ENCODE results near the gene LILRB5. TPM values are rescaled to one million over a fixed set of nuclear protein-coding genes. Genes with fewer than 3 reads are reported as not detected.

Gene LILRB5
- total and polyA plus RNA-seq, 2 of the 8 experiments (the other 6 are each of a cell fraction or from before 2014, with no cell fraction given), result 0.05 TPM; not detected in 1

- Histone ChIP-seq H4K91ac (replicated peaks; ENCODE audit: insufficient read length, low read length) (no peak overlapping the region), H2BK5ac (ENCODE audit: low read depth, low read length) (no peak overlapping the region), H2BK120ac (replicated peaks; ENCODE audit: low read depth, low read length) (no peak overlapping the region), H2BK15ac (ENCODE audit: low read length) (no peak overlapping the region), H3K79me1 (ENCODE audit: low read depth, low read length) (no peaks in the 10 kb centered on the region), H3K4me2 (ENCODE audit: insufficient read depth in 1 of 2, low read depth in 2 of 2, low read length in 2 of 2) (no peak overlapping the region), H3K23me2 (ENCODE audit: low read depth, low read length) (no peaks in the 10 kb centered on the region; the same call in 1 of the 2 replicates), H3K4me1 (replicated peaks in 1 of 4; ENCODE audit: control insufficient read depth in 3 of 4, insufficient read depth in 4 of 4, low read length in 3 of 4) (no peaks in the 10 kb centered on the region), H3K9me3 (ENCODE audit: insufficient read depth in 2 of 2, low read depth in 1 of 2, low read length in 1 of 2) (no peaks in the 10 kb centered on the region), H4K8ac (ENCODE audit: extremely low read depth, insufficient read depth, low read length) (no peak overlapping the region), H3K4me3 (ENCODE audit: extremely low read depth in 1 of 4, insufficient read depth in 2 of 4, low read depth in 3 of 4, low read length in 4 of 4) (no peak overlapping the region), H3K23ac (ENCODE audit: insufficient read length) (no peak overlapping the region), H3K56ac (replicated peaks; ENCODE audit: insufficient read length, low read depth, low read length) (no peak overlapping the region), H2BK20ac (ENCODE audit: low read length) (no peak overlapping the region), H3K4ac (replicated peaks; ENCODE audit: insufficient read length, low read depth, low read length) (no peak overlapping the region), H3K18ac (ENCODE audit: extremely low read depth, low read length) (no peak overlapping the region), H3K9ac (replicated peaks in 1 of 4; ENCODE audit: extremely low read depth in 1 of 4, low read depth in 3 of 4, low read length in 3 of 4) (no peak overlapping the region), H2AK5ac (ENCODE audit: low read depth, low read length) (no peak overlapping the region), H4K5ac (ENCODE audit: insufficient read length, low read depth, low read length) (no peak overlapping the region), H2BK12ac (ENCODE audit: low read depth, low read length) (no peak overlapping the region), H3K27ac (ENCODE audit: low read depth, low read length) (no peak overlapping the region), H3K27me3 (replicated peaks in 1 of 4; ENCODE audit: control insufficient read depth in 3 of 4, extremely low read depth in 1 of 4, insufficient read depth in 3 of 4, low read length in 3 of 4) (no peaks in the 10 kb centered on the region), H4K20me1 (replicated peaks in 1 of 2; ENCODE audit: control insufficient read depth in 1 of 2, insufficient read depth in 2 of 2, low read length in 2 of 2) (no peaks in the 10 kb centered on the region), H3K14ac (ENCODE audit: insufficient read length) (no peak overlapping the region), H2AFZ (ENCODE audit: low read length) (no peak overlapping the region), H3K36me3 (ENCODE audit: control insufficient read depth in 2 of 4, insufficient read depth in 4 of 4, low read length in 3 of 4) (no peaks in the 10 kb centered on the region), H3K79me2 (ENCODE audit: control insufficient read depth in 1 of 2, insufficient read depth in 2 of 2, low read length in 2 of 2) (no peaks in the 10 kb centered on the region)
- ChIA-PET CTCF (ENCODE audit: partially characterized antibody) (interaction anchor here (0.7 to 5.9 kb wide), 3 partner anchors 7 to 232 kb away, joined by 3 to 31 read pairs (median 4); no protein-coding TSS in a partner anchor), POLR2A (ENCODE audit: partially characterized antibody) (no interaction called here)
- WGBS, 2 experiments (ENCODE audit: extremely low coverage in 1 of 2, insufficient coverage in 1 of 2, insufficient read length in 1 of 2, insufficient replicate concordance in 2 of 2, low coverage in 1 of 2, low lambda C conversion rate in 2 of 2, missing lambda C conversion rate in 1 of 2), result 89% methylated on average over 3 of the region's 3 CpGs; no CpG with 5 or more reads in 1 of the 2 experiments
- TF ChIP-seq SP2 (IDR thresholded peaks at IDR 0.05; ENCODE audit: low read length) (no peak), RXRA (IDR thresholded peaks at IDR 0.05; ENCODE audit: insufficient read depth, low read depth, low read length) (no peak), ATF3 (IDR thresholded peaks at IDR 0.05; ENCODE audit: insufficient read depth, low read depth, low read length) (no peak), ASH2L (IDR thresholded peaks at IDR 0.05; ENCODE audit: low read length) (no peak), RFX5 (IDR thresholded peaks at IDR 0.05; ENCODE audit: borderline replicate concordance, low read depth, low read length) (no peak), POU5F1 (IDR thresholded peaks at IDR 0.05; ENCODE audit: low read depth, low read length) (no peak), CHD1 (IDR thresholded peaks at IDR 0.05; ENCODE audit: low read depth, low read length) (no peak), CHD2 (IDR thresholded peaks at IDR 0.05; ENCODE audit: low read length) (no peak), GTF2F1 (IDR thresholded peaks at IDR 0.05; ENCODE audit: borderline replicate concordance, low read depth, low read length) (no peak), CBX8 (IDR thresholded peaks at IDR 0.05; ENCODE audit: borderline replicate concordance, low read depth, low read length) (no peak)
- FAIRE-seq (no peak), DNase-seq (ENCODE audit: low read depth in 1 of 2, low spot score in 2 of 2) (no peak)
These were observed 16.7 kb upstream of the LILRB5 start for GRCh38 chr19:54273821-54274220.

All from H1 (cell line).